Putamen (tissue), 1 donor: ENCODE data around the gene PGM3.

Source experiments
- DNase-seq: peaks from one replicate; pipeline ENCODE4 v3.0.0-alpha.2; 2016; ENCODE audit warnings: low spot score

The PGM3 gene

DNA sequence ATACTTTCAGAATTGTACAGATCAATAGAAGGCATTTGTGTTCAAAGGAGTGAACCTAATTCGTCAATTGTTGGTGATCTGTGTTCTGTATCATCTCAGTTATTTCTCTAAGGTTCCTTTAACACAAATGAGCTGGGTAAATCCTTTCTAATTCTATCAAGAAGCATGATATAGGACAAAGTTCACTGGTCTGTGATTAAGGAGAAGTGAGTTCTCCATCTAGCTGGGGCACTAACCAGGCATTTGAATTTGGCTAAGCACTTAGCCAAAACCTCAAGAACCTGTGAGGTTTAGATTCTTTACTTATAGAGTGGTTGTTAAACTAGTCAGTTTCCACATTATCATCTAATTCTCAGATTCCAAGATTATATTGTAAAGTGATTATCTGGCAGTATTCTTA, 75.3 kb downstream of the PGM3 start:
- no peak for DNase-seq
